Fibroblast of skin of abdomen (primary cell): Measurements from ENCODE around the gene FUT1.
A peak's percentile ranks its signal among the peaks of the same experiment; 100 is the strongest.
"Not testable (repeated sequence)": the region's sequence is repeated elsewhere in the genome, so short reads cannot be mapped to it uniquely, and the experiment has no call there.

Experiments
- DNase-seq: peaks from one replicate; pipeline ENCODE4 v3.0.0-alpha.2; 2013

Gene FUT1

DNA sequence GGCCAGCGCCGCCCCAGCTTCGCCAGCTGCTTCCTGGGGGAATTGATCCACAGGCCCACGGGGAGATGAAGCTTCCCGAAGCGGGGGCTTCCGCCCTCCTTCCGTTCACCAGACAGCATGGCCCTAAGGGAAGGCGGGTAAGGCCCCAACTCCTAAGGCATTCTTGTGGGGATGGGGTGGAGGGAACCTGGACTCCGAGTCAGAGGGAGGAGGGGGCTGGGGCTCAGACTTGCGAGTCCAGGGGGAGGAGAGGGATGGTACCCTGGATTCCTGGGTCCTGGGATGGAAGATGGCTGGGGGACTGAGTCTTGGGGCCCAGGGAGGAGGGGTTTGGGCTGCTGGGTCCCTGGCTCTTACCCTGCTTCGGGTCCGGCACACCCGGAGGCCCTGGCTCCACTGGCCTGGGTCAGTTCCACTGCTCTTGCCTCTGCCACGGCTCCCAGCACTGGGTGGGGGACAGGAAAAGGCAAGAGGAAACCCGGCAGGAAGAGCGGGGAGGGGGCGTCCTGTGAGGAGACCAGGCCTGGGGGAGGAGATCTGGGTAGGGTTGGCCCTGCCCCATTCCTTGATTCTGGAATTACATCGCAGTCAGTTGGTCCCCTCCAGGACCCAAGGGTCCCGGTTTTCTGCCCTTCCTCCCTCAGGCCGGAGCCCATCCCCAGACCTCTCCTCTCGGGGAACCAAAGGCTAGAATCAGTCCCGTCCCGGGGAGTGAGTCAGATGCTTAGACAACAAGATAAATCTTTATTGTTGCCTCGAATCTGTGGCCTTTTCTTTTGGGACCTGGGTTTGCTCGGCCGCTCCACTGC, 12.1 kb downstream of the FUT1 start, which contains the start of gene RASIP1:
RASIP1 (minus strand) TSS at position 447 of the 809 bp plus-strand sequence; CDS start at position 119, 328 bp downstream.
- no peak for DNase-seq

DNA sequence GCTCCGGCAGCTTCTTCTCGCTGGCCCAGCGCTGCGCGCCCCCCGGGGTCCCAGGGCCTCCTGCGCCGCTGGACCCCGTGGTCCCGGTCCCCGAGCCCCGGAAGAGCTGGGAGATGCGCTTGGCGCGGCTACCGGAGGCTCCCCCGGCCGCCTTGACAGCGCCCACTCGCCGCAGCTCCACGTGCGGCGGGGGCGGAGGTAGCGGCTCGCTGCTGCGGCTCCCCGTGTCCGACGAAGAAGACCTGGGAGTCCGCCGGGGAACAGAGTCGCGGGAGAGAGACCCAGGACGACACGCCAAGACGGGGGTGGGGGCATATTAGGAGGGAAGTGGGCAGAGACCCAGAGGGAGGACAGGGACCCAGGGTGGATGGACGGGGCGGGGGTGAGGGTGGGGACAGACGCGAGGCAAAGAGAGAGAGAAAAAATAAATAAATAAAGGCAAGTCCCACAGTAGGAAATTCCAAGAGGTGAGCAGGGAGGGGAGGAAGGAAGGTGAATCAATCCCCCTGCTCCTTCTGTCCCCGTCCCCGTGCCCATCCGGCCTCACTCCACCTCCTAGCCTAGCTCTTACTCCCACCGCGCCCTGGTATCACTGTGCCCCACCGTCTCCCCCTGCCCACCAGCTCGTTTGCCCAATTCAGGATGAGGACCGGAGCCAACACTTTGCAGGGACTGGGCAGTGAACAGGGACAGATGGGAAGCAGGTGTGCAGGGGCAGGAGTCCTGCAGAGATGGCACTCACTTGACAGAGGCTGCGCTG, 12.9 kb downstream of the FUT1 start:
- DNase-seq, result no peak

DNA sequence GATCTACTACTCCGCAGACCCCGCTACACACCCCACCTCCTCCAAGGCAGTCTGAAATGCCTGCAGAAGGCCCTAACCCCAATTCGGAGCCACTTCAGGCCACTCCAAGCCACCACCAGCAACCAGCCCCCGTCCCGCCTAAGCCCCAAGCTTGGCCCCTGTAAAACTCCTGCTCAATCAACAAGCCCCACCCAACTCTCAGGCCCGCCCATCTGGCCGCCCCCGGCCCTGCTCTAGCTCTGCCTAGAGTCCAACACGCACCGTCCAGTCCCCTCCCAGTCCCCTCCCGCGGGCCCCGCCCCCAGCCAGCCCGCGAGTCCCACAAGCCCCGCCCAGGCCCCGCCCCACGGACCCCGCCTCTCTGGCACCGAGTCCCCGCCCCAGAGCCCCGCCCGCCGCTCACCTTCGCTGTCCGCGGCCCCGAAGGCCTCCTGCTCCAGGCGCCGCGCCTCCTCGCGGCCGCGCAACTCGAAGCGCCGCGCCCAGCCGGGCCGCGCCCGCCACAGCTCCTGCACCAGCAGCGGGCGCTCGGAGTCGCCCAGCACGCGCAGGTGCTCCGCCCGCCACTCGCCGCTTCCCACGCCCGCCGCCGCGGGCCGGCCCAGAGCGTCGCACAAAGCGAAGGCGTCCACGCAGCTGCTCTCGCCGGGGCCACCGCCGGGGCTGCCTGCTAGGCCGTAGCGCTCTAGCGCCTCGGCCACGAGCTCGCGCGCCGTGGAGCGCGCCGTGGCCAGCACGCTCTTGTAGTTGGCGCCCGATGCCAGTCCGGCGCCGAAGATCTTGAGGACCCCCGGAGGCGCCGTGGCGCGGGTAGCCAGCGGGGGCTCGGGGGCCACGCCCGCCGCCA, 13.7 kb downstream of the FUT1 start:
- peak; percentile 68 for DNase-seq

DNA sequence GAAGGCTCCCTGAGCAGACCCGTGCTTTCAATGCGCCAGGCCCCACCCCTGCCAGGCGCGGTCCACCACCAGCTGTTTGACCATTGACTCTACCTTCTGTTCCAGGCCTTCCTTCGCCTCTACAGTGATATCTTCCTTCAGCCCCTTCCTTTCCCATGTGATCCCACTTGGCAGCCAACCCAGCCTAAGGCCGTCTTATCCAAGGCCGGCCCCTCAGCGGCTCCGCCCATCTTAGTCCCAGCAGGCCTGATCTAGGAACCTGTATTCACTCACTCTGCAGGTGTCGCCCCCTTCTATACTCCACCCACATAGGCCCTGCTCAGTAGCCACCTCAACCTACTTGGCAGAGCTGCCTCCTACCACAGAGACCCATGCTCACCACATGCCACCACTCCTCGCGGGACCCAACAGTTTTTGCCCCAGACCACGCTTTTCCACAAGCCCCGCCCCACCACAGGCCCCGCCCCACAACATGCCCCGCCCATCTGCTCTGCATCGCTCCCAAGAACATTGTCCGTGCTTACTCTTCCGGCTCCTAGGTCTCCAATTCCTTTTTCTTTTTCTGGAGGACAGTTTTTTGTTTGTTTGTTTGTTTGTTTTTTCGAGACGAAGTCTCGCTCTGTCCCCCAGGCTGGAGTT, 15.0 kb downstream of the FUT1 start:
- no peak for DNase-seq

DNA sequence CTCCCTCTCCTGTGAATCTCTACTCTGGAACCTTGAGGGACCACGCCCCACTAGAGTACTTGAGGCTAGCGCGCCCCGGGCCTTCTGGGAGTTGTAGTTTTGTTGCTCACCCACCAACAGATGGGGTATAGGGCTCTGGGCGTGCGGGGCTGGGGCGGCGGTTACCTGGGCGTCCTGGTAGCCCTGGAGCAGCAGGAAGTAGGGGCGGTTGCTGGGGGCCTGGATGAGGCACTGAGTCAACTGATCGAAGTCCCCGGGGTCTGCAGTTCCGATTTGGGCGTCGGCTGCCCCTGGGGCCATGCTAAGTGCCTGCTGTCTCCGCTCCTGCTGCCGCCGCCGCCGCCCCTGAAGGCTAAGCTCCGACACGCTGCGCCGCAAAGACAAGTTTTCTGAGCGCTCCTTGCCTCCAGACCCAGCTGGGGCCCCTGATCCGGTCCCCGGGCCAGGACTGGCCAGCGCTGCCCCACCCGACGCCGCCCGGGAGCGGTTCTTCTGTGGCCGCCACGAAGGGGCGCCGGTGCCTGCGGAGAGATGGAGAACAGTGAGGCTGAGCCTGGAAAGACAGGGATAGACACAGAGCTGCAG, 17.3 kb downstream of the FUT1 start:
- no peak for DNase-seq

DNA sequence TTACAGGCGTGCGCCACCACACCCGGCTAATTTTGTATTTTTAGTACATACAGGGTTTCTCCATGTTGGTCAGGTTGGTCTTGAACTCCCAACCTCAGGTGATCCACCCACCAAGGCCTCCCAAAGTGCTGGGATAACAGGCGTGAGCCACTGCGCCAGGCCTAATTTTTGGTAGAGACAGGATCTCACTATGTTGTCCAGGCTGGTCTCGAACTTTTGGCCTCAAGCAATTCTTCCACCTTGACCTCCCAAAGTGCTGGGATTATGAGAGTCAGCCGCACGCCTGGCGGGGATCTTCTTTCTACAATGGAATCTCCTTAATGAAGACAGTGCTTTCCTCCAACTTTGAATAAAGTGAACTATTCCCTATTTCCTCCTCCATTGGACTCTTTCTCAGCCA, 17.8 kb downstream of the FUT1 start:
- DNase-seq, result no peak

DNA sequence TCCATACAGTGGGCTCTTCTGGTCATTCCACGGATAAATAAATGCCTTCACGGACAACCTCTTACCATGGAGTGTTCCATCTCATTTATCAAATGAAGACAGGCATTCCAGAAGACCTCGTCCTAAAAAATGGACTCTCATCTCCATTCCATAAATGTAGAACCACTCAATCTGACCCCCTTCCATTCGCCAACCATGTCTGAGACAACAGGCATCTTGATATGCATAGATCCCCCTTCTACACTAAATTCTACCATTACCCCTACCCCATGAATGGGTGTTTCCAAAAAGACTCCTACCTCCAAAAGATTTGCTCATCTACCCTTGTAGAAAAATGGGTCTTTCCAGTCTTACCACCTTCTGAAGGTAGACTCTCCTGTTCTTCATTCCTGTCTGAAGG, 21.0 kb downstream of the FUT1 start:
- no peak for DNase-seq

DNA sequence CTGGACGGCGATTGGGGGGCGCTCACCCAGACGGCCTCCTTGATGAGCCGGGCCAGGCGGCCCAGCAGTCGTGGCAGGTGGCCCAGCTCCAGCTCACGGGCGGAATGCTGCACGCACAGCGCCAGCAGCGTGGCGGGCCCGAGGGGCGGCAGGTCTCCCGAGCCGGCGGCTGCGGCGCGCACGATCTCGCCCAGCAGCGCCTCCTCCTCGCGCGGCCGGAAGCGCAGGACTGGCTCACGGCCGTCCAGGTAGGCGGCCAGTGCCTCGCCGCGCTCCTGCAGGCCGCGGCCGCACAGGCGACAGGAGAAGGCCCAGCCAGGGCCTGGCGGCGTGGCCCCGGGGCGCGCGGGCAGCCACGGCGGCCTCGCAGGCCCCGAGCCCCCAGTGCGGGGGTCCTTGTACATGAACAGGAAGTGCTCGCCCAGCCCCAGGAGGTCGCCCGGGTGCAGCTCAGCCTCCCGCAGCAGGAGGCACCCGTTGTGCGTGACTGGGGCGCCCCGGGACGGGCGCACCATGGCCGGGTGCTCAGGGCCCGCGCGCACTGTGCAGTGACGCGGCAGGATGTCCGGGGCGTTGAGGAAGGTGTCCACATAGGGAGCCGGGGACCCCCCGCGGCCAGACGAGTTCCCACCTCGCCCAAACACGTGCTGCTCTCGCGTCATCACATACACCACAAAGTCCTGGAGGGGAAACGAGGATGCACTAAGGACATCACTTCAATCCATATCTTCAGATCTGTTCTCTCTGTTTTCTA, 23.4 kb downstream of the FUT1 start:
- DNase-seq, result no peak

DNA sequence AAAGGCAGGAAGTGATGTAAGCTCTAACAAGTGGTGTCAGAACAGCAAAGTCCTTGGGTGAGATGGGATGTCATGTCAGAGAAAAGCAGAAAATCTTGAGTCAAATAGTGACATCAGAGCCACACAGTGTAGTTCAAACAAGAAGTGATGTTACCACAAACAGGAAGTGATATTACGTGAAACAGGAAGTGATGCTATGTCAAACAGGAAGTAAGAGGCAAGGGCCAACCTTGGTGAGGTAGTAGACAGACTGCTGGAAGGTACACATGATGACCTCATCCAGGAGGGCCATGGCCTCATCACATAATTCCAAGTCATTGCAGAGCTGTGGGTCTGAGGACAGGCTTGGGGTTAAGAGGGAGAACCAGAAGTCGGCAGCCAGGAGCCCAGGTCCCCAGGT, 25.9 kb downstream of the FUT1 start:
- no peak for DNase-seq

DNA sequence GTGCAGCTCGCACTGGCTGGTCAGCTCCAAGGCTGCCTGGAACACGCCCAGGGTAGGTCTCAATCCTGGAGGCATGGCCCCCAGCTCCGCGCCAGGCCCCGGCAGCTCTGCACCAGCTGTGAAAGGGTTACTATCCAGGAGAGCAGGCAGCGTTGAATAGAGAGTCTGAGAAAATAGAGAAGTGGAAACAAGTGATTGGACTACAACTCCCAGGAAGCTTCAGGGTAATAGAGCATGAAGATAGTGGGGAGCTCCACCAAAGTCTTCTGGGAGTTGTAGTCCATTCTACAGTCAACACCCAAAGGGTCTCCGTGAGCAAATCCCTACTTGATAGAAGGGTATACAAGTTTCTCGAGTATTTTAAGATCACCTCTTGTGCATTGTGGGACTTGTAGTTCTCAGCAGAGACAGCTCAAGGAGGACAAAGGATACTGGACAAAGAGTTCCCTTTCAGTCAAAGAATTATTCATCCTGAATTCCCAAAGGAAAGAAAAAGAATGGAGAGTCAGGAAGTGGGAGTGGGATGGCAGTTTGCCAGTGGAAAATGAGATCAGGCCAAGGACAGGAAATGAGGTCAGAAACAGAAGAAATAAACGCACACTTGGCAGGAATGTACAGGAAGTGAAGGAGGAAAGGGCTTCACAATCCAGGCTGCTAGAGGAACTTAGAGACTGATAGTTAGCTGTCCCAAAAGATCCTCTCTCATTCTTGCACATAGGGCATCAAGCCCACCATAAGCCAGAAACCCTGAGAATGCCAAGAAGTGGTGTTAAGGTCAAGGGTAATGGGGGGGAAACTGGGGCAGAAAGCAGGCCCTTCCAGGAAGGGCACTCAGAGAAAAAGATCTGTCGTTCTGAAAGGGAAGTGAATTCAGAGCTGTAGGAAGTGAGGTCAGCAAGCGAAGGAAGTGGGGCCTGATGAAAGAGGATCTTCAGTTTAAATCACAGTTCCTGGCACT, 27.4 kb downstream of the FUT1 start:
- DNase-seq, result peak; percentile 91

DNA sequence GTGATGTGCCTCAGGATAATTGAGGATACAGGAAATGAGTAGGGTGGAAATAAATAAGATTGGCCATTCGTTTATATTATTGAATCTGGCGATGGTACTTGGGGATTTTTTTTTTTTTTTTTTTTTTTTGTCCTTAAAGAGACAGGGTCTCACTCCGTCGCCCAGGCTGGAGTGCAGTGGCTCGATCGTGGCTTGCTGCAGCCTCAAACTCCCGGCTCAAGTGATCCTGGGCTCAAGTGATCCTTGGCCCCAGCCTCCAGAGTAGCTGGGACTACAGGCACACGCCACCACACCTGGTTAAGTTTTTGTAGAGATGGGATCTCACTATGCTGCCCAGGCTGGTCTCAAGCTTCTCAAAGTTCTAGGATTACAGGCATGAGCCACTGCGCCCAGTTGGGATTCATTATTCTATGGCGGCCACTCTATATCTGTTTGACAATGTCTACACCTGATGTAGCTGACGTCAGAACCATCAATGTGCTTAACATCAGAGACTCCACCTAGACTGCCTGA, 30.2 kb downstream of the FUT1 start:
- DNase-seq, result no peak

DNA sequence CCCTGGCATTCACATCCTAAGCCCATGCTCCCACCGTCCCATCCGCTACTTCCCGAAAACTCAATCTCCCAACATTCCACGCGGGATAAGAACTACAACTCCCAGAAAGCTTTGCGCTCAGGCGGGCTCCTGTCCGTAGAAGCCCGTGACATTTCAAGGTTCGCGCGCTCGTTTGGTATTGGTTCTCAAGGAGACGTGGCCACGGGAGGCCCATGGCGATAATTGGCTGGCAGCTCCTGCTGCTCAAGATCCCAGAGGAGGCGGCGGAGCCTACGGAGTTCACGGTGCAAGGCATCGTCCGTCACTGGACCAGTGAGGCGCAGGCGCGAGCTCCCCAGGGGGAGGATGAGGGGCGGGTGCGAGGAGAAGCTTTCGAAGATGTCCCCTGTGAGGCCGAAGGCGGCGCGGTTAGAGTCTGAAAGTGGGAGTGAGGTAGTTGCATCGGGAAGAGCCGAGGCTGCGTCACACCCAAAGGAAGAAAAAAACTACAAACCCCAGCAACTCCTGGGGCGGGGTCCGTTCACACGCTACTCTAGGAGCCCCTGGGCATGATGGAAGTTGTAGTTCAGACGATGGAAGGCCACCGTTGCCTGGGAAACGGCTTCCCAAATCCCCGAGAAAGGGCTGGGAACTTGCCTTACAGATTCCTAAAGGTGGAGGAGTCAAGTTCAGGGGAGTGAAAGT, 31.7 kb downstream of the FUT1 start:
- DNase-seq, result peak; percentile 99

DNA sequence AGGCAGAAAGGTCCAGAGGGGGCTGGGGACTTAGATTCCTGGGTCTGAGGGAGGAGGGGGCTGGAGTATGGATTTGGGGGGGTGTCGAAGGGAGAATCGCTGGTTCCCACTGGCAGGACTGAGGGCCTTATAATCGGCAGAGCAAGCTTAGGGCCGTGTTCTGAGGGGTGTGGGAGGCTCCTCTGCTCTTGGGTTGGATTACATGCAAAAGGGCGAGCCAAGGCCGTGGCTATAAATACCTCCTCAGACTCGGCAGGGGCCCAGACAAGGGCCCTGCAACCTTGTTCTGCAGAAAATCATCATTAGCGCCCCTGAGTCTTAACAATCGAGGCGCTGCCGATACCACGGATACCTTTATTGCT, 32.2 kb downstream of the FUT1 start:
- no peak for DNase-seq

DNA sequence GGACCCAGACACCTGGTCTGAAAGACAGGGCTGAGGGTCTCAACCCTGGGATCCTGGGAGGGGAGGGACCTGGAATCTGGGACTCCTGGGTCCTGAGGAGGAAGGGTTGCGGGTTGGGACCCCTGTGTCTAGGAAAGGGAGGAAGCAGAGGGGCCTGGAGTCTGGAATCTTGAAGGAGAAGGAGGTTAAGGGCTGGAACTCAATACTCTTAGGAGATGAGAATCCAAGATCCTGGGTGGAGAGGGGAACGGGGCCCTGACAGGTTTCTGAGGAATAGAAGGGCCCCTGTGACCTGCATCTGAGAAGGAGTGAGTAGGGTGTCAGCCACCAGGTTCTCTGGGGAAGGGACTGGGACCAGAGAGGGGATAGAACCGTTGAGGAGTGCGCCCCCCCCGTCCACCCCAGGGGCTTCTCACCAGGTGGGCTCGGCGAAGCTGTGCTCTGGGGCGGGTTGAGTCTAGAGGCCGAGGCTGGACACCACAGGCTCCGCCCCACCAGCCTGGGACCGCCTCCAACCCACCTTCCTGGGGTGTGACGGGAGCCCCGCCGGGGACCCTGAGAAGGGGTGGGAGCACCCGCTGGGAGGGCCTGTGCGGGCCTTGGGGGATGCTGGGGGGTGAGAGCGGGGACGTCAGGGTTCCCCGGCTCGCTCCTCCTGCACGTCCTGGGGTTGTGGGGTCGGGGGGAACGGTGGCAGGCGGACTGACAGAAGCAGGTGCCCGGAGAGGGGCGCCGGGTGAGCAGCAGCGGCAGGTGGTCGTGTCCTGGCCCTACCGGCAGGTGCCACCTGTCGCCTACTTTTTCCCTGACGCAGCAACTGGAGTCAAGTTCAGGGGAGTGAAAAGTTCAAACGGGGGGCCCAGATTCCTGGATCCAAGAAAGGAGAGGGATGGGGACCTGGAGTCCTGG, 32.9 kb downstream of the FUT1 start, which contains the start of gene MAMSTR:
MAMSTR (minus strand) TSS at position 463 of the 909 bp plus-strand sequence. CDS start 694 bp downstream, outside the sequence.
- no peak for DNase-seq

DNA sequence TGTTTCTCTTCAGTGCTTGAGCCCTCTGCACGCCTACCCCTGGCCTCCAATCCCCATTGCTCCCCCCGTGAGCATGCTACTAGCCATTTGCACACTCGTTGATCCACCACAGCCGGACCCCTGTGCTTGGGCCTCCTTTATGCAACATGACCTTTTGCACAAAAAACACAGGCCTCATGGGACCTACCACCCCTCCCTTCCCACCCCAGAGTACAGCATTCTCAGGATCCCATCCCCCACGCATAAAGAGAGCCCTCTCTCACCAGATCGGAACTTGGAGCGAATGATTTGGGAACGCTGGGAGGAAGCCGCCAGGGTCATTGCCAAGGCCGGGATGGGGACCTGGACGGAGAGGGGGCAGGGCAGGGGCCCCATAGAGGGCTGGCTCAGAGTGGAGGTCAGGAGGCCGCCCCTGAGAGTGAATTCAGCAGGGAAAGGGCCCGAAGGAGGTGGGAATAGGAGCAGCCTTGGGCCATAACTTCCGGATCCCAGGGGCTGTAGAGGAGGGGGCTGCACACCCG, 33.7 kb downstream of the FUT1 start:
- no peak for DNase-seq

DNA sequence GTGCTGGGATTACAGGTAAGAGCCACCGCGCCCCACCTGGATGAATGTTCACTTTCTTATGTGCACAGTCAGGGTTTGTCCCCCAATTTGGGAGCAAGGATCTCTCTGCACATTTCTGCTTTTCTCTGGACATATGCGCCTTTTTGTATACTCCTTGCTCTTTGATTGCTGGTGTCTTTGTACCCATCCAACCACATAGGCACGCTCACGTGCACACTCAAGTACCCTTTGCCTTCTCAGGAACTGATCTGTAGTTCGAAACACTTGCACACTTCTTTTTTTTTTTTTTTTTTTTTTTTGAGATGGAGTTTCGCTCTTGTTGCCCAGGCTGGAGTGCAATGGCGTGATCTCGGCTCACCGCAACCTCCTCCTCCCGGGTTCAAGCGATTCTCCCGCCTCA, 34.3 kb downstream of the FUT1 start:
- DNase-seq, result not testable (repeated sequence)

DNA sequence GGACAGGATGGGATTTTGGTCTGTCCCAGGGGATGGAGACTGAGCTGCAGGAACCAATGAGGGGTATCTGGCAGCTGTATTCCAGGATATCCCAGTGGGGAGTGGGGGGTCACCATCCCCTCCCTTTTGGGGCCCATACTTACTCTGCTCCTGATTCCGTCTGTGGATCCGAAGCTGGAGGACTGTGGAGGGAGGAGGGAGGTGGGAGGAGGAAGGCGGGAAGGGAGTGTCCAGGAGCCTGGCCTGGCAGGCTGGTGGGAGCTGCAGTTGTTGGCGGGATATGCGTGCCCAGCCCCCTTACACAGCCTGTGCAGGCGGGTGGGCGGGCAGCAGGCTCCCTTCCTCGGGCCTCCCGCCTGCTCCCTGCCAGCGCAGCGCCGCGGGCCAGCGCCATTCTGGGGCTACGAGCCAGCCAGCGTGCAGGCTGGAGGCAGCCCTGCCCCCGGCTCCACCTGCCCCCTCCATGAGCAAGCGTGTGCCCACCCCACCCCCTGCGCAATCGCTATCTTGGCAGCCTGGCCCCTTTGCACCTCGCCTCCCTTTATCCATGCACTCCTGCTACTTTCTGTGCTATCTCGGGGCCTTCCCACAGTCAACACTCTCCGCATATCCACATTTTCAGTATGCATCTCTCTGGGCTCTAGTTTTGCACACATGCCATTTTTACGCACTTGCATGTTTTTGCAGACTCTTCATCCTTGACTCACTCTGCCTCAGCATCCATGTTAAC, 35.7 kb downstream of the FUT1 start:
- peak; percentile 63 for DNase-seq
